IMR-90 (cell line): ENCODE data around the gene FBLIM1. TPM values are rescaled to one million over a fixed set of nuclear protein-coding genes. Genes with fewer than 3 reads are reported as not detected.

Experiments
- ATAC-seq: fragments of 200-7000 bp; cut with Tn5 transposase; 2 replicates; pipeline ENCODE4 v1.9.1; 2020; ENCODE audit warnings: low read depth, mild to moderate bottlenecking, moderate library complexity
- BruUV-seq: library from RNA; stranded (reverse); fragments of 400-500 nt; replicated peaks from 2 replicates; lab custom pipeline; 2021; lab: Mats Ljungman, UMichigan
- CTCF ChIA-PET: fragments of 300-600 bp; formaldehyde crosslinking; extraction: SDS; loops from one replicate; lab custom pipeline; 2021; ENCODE audit warnings: antibody characterized with exemption; lab: Yijun Ruan, JAX
- POLR2A ChIA-PET: fragments of 300-600 bp; sonication (Branson Sonifier 250); formaldehyde crosslinking; loops from one replicate; lab custom pipeline; 2022; ENCODE audit warnings: antibody characterized with exemption; ENCODE audit not compliant: unreplicated experiment; lab: Charles Lee
- DNase-seq: peaks from one replicate; pipeline ENCODE4 v3.0.0; 2013
- H2AFZ ChIP-seq: replicated peaks from 2 replicates; pipeline ENCODE3; 2013; ENCODE audit warnings: low read length, mild to moderate bottlenecking; ENCODE audit not compliant: poor library complexity
- H2AK5ac ChIP-seq: 2 replicates; pipeline ENCODE4 v1.6.1; 2013; ENCODE audit warnings: low read depth, low read length, inconsistent platforms
- H2AK9ac ChIP-seq: replicated peaks from 2 replicates; pipeline ENCODE3; 2013; ENCODE audit warnings: mild to moderate bottlenecking, low read depth, low read length, moderate library complexity; ENCODE audit not compliant: poor library complexity
- H2BK120ac ChIP-seq: 2 replicates; pipeline ENCODE4 v1.6.1; 2013; ENCODE audit warnings: low read depth, low read length, inconsistent platforms
- H2BK15ac ChIP-seq: 3 replicates; pipeline ENCODE4 v1.6.1; 2013; ENCODE audit warnings: low read depth, low read length, inconsistent platforms
- H2BK20ac ChIP-seq: 2 replicates; pipeline ENCODE4 v1.6.1; 2013; ENCODE audit warnings: low read depth, mild to moderate bottlenecking, inconsistent platforms, low read length, moderate library complexity
- H2BK5ac ChIP-seq: 2 replicates; pipeline ENCODE4 v1.6.1; 2013; ENCODE audit warnings: mild to moderate bottlenecking, low read depth, low read length, inconsistent platforms; ENCODE audit not compliant: poor library complexity, severe bottlenecking
- H3K14ac ChIP-seq: replicated peaks from 2 replicates; pipeline ENCODE4 v1.6.1; 2013; ENCODE audit warnings: low read depth, low read length, inconsistent platforms
- H3K18ac ChIP-seq: 2 replicates; pipeline ENCODE4 v1.6.1; 2013; ENCODE audit warnings: low read depth, low read length, control low read depth
- H3K23ac ChIP-seq: 2 replicates; pipeline ENCODE4 v1.6.1; 2013; ENCODE audit warnings: low read depth, low read length, inconsistent platforms
- H3K27ac ChIP-seq: 2 replicates; pipeline ENCODE4 v1.5.1; 2013; ENCODE audit warnings: mild to moderate bottlenecking, control low read depth, low read length; ENCODE audit not compliant: insufficient read depth
- H3K27me3 ChIP-seq: 2 replicates; pipeline ENCODE4 v1.6.1; 2013; ENCODE audit warnings: low read length; ENCODE audit not compliant: control insufficient read depth, insufficient read depth
- H3K36me3 ChIP-seq: 2 replicates; pipeline ENCODE4 v1.6.1; 2013; ENCODE audit warnings: low read length, mixed read lengths; ENCODE audit not compliant: control insufficient read depth, insufficient read depth
- H3K4ac ChIP-seq: 2 replicates; pipeline ENCODE4 v1.6.1; 2013; ENCODE audit warnings: low read depth, low read length, inconsistent platforms
- H3K4me1 ChIP-seq: 2 replicates; pipeline ENCODE4 v1.6.1; 2013; ENCODE audit warnings: low read length, mixed read lengths; ENCODE audit not compliant: control insufficient read depth, insufficient read depth
- H3K4me2 ChIP-seq: 2 replicates; pipeline ENCODE4 v1.6.1; 2013; ENCODE audit warnings: low read depth, mild to moderate bottlenecking, control low read depth, low read length, moderate library complexity
- H3K4me3 ChIP-seq: 2 replicates; pipeline ENCODE4 v1.5.1; 2013; ENCODE audit warnings: low read depth, mild to moderate bottlenecking, control low read depth, low read length, moderate library complexity; ENCODE audit not compliant: insufficient read depth
- H3K56ac ChIP-seq: 2 replicates; pipeline ENCODE4 v1.6.1; 2013; ENCODE audit warnings: low read length, inconsistent platforms; ENCODE audit not compliant: insufficient read depth; ENCODE audit errors: extremely low read depth
- H3K79me1 ChIP-seq, 2 experiments: 2 replicates each; pipeline ENCODE4 v1.6.1; 2013; ENCODE audit warnings: low read length in 2 of 2, inconsistent platforms in 1 of 2, low read depth in 1 of 2
- H3K9ac ChIP-seq: 2 replicates; pipeline ENCODE4 v1.6.1; 2013; ENCODE audit warnings: low read depth, low read length, control low read depth
- H3K9me1 ChIP-seq: 2 replicates; pipeline ENCODE4 v1.6.1; 2013; ENCODE audit warnings: low read length, inconsistent platforms; ENCODE audit not compliant: insufficient read depth
- H3K9me3 ChIP-seq: 2 replicates; pipeline ENCODE4 v1.6.1; 2013; ENCODE audit warnings: low read length; ENCODE audit not compliant: control insufficient read depth, insufficient read depth
- H4K20me1 ChIP-seq: 2 replicates; pipeline ENCODE4 v1.6.1; 2013; ENCODE audit warnings: low read length, inconsistent platforms; ENCODE audit not compliant: insufficient read depth
- H4K5ac ChIP-seq: 2 replicates; pipeline ENCODE4 v1.6.1; 2013; ENCODE audit warnings: mild to moderate bottlenecking, low read depth, low read length, control low read depth
- H4K8ac ChIP-seq, 2 experiments: 2 replicates each; pipeline ENCODE4 v1.6.1; 2013; ENCODE audit warnings: low read depth in 2 of 2, low read length in 2 of 2, control low read depth in 1 of 2, inconsistent platforms in 1 of 2
- H4K91ac ChIP-seq: 2 replicates; pipeline ENCODE4 v1.6.1; 2013; ENCODE audit warnings: low read depth, low read length, inconsistent platforms; ENCODE audit not compliant: insufficient read depth
- BHLHE40 ChIP-seq: fragments of 150-350 bp; IDR thresholded peaks from 2 replicates; pipeline ENCODE4 v1.6.1; 2016; ENCODE audit warnings: mild to moderate bottlenecking, low read depth, low read length
- CEBPB ChIP-seq: IDR thresholded peaks from 2 replicates; pipeline ENCODE4 v1.6.1; 2012; ENCODE audit warnings: low read depth, low read length, improper control_type of control experiment
- FOS ChIP-seq: fragments of 150-350 bp; IDR thresholded peaks from 2 replicates; pipeline ENCODE4 v1.6.1; 2016; ENCODE audit warnings: low read depth, low read length
- MAZ ChIP-seq: IDR thresholded peaks from 2 replicates; pipeline ENCODE4 v1.6.1; 2012; ENCODE audit warnings: low read depth, mild to moderate bottlenecking, low read length, improper control_type of control experiment, moderate library complexity, borderline replicate concordance
- MXI1 ChIP-seq: IDR thresholded peaks from 2 replicates; pipeline ENCODE4 v1.6.1; 2012; ENCODE audit warnings: low read depth, mild to moderate bottlenecking, low read length, moderate library complexity, borderline replicate concordance
- NFE2L2 ChIP-seq: fragments of 150-350 bp; IDR thresholded peaks from 2 replicates; pipeline ENCODE4 v1.6.1; 2016; ENCODE audit warnings: low read depth, mild to moderate bottlenecking, low read length
- RCOR1 ChIP-seq: IDR thresholded peaks from 2 replicates; pipeline ENCODE4 v1.6.1; 2012; ENCODE audit warnings: mild to moderate bottlenecking, low read length, improper control_type of control experiment; ENCODE audit not compliant: insufficient replicate concordance
- whole genome bisulfite sequencing, 2 experiments: methylation state at CpG; one replicate each; pipeline versions ENCODE4 v1.1.5 to v1.1.7; 2013; ENCODE audit warnings: missing lambda C conversion rate in 2 of 2; ENCODE audit not compliant: insufficient read length in 1 of 2; ENCODE audit errors: extremely low coverage in 2 of 2; 5-methylcytosine and 5-hydroxymethylcytosine counted together
- dilution Hi-C: fragments of 300-500 bp; cut with HindIII; formaldehyde crosslinking; loops from one replicate; pipeline ENCODE4 v1.14.3; 2018; ENCODE audit warnings: low sequenced_read_pairs; ENCODE audit not compliant: unreplicated experiment
- in situ Hi-C: fragments of 300-500 bp; cut with MboI; formaldehyde crosslinking; loops from 3 replicates; pipeline ENCODE4 v1.14.3; 2019; ENCODE audit warnings: low sequenced_read_pairs, inconsistent platforms, mixed read lengths
- intact Hi-C: fragments of 100-400 bp; cut with micrococcal nuclease; formaldehyde crosslinking; loops from 2 replicates; pipeline ENCODE4 v1.10.0; 2022
- polyA plus RNA-seq, 3 experiments: library from polyadenylated mRNA; depleted of rRNA; stranded (reverse); fragments of >200 nt; gene quantifications; 2 replicates each; pipeline ENCODE4 v1.2.3, GENCODE V29; 2012; ENCODE audit warnings: low replicate concordance in 1 of 3
- total RNA-seq: library from RNA; depleted of rRNA; stranded (reverse); fragments of >200 nt; gene quantifications from 2 replicates; pipeline ENCODE4 v1.2.3, GENCODE V29; 2012
- TF ChIP-seq, protein P1 (sequence below): conservative IDR thresholded peaks from 2 replicates; pipeline ENCODE4 v1.5.1; 2012; ENCODE audit warnings: mild to moderate bottlenecking, low read depth, low read length, improper control_type of control experiment

Gene FBLIM1
- total and polyA plus RNA-seq, 2 of the 4 experiments (the other 2 are of a cell fraction): 52.2 to 140 TPM

DNA sequence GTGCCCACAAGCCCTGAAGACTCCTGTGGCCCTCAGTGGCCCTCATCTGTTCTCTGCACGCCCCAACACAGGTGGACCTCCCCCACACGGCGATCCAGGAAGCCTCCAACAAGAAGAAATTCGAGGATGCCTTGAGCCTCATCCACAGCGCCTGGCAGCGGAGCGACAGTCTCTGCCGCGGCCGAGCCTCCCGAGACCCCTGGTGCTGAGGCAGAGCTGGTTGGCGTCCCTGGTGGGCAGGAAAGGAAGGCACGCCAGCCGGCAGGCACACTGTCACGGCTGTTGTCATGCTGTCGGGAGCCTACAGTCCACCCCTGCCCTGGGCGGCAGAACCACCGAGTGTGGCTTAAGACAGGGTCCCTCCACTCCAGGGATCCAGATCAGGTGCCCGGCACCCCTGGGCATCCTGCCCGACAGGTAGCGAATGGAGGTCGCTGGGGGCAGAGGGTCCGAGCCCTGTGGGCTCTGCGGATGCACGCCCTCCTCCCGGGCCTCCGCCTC, 24.8 kb upstream of the FBLIM1 start:
- Histone ChIP-seq H3K27ac (no peak overlapping the region), H3K9me3 (no peaks in the 10 kb centered on the region), H2AK9ac (no peak overlapping the region), H2BK5ac (no peak overlapping the region), H2BK20ac (no peak overlapping the region), H2BK120ac (no peak overlapping the region), H3K14ac (no peak overlapping the region), H3K4me1 (no peaks in the 10 kb centered on the region), H3K4ac (no peak overlapping the region), H3K79me1 (no peaks in the 10 kb centered on the region; a peak in 2 of 4 replicates), H3K4me3 (no peak overlapping the region), H2AK5ac (no peak overlapping the region), H4K8ac (no peak overlapping the region), H3K56ac (no peak overlapping the region), H2AFZ (no peak overlapping the region), H4K20me1 (no peaks in the 10 kb centered on the region; the same call in 1 of the 2 replicates), H4K5ac (no peak overlapping the region), H3K9ac (no peak overlapping the region), H3K9me1 (no peaks in the 10 kb centered on the region), H3K36me3 (peaks cover 58% of the 10 kb centered on the region), H4K91ac (no peak overlapping the region), H2BK15ac (no peak overlapping the region), H3K27me3 (no peaks in the 10 kb centered on the region), H3K23ac (no peak overlapping the region), H3K18ac (no peak overlapping the region), H3K4me2 (no peak overlapping the region)
- dilution Hi-C loops (no loop called here), in situ Hi-C loops (no loop called here), intact Hi-C loops (no loop called here)
- WGBS, 2 experiments: 94% methylated on average over 23 of the region's 27 CpGs; no CpG with 5 or more reads in 1 of the 2 experiments
- BruUV-seq: no TSS peak
- ATAC-seq (no peak), DNase-seq (no peak)
- ChIA-PET CTCF (no interaction called here), POLR2A (no interaction called here)
- no peak for TF ChIP-seq CEBPB
- TF ChIP-seq NFE2L2: no peak
- TF ChIP-seq, protein P1, sequence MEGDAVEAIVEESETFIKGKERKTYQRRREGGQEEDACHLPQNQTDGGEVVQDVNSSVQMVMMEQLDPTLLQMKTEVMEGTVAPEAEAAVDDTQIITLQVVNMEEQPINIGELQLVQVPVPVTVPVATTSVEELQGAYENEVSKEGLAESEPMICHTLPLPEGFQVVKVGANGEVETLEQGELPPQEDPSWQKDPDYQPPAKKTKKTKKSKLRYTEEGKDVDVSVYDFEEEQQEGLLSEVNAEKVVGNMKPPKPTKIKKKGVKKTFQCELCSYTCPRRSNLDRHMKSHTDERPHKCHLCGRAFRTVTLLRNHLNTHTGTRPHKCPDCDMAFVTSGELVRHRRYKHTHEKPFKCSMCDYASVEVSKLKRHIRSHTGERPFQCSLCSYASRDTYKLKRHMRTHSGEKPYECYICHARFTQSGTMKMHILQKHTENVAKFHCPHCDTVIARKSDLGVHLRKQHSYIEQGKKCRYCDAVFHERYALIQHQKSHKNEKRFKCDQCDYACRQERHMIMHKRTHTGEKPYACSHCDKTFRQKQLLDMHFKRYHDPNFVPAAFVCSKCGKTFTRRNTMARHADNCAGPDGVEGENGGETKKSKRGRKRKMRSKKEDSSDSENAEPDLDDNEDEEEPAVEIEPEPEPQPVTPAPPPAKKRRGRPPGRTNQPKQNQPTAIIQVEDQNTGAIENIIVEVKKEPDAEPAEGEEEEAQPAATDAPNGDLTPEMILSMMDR: no peak
- TF ChIP-seq FOS: no peak
- no peak for TF ChIP-seq MXI1
- no peak for TF ChIP-seq BHLHE40
- TF ChIP-seq MAZ: no peak
- no peak for TF ChIP-seq RCOR1
